HCT116 (cell line): ENCODE data around the gene HEATR5B.

Experiments
- CBX3 ChIP-seq: IDR thresholded peaks from 2 replicates; pipeline ENCODE4 v1.6.1; 2012; ENCODE audit warnings: low read depth
- CTCF ChIP-seq, 3 experiments: fragments of 200-600 bp in 1 of 3; sonication (generic) in 1 of 3; IDR thresholded peaks in 2 of 3; conservative IDR thresholded peaks in 1 of 3; 2 replicates each; pipeline ENCODE4 v1.5.1; 2012 to 2017; ENCODE audit warnings: low read depth in 2 of 3, low read length in 2 of 3, antibody characterized with exemption in 1 of 3, borderline replicate concordance in 1 of 3, control low read depth in 1 of 3, mild to moderate bottlenecking in 1 of 3, mixed read lengths in 1 of 3, mixed run types in 1 of 3, moderate library complexity in 1 of 3; ENCODE audit not compliant: insufficient read depth in 1 of 3
- EGR1 ChIP-seq: IDR thresholded peaks from 2 replicates; pipeline ENCODE4 v1.6.1; 2012; ENCODE audit warnings: low read depth
- EZH2 ChIP-seq: fragments of 200-600 bp; sonication (generic); IDR thresholded peaks from 2 replicates; pipeline ENCODE4 v1.6.1; 2017; ENCODE audit warnings: antibody characterized with exemption, mixed run types
- EZH2phosphoT487 ChIP-seq: fragments of 200-600 bp; IDR thresholded peaks from 2 replicates; pipeline ENCODE4 v1.6.1; 2018; ENCODE audit warnings: antibody characterized with exemption, borderline replicate concordance
- POLR2A ChIP-seq: IDR thresholded peaks from 2 replicates; pipeline ENCODE4 v1.7.0; 2011; ENCODE audit warnings: borderline replicate concordance; ENCODE audit not compliant: insufficient read depth, insufficient read length; ENCODE audit errors: extremely low read depth
- POLR2AphosphoS5 ChIP-seq: IDR thresholded peaks from 2 replicates; pipeline ENCODE4 v1.6.1; 2011; ENCODE audit warnings: mild to moderate bottlenecking, low read depth, low read length, moderate library complexity
- RAD21 ChIP-seq: IDR thresholded peaks from 2 replicates; pipeline ENCODE4 v1.6.1; 2012; ENCODE audit warnings: low read depth, mild to moderate bottlenecking
- SIN3A ChIP-seq: IDR thresholded peaks from 2 replicates; pipeline ENCODE4 v1.6.1; 2012; ENCODE audit warnings: low read depth
- YY1 ChIP-seq: IDR thresholded peaks from 2 replicates; pipeline ENCODE4 v1.6.1; 2011; ENCODE audit warnings: low read length, low read depth, moderate library complexity, mild to moderate bottlenecking; ENCODE audit not compliant: insufficient replicate concordance; ENCODE audit errors: extremely low read depth
- ZNF274 ChIP-seq: fragments of 200-500 bp; sonication (Bioruptor generic); IDR thresholded peaks from 2 replicates; pipeline ENCODE4 v1.6.1; 2014; ENCODE audit warnings: mild to moderate bottlenecking, low read depth, low read length, inconsistent platforms
- TF ChIP-seq, protein P1 (sequence below): IDR thresholded peaks from 2 replicates; pipeline ENCODE4 v1.6.1; 2012; ENCODE audit warnings: low read depth
- TF ChIP-seq, protein P2 (sequence below): IDR thresholded peaks from 2 replicates; pipeline ENCODE4 v1.6.1; 2012

DNA sequence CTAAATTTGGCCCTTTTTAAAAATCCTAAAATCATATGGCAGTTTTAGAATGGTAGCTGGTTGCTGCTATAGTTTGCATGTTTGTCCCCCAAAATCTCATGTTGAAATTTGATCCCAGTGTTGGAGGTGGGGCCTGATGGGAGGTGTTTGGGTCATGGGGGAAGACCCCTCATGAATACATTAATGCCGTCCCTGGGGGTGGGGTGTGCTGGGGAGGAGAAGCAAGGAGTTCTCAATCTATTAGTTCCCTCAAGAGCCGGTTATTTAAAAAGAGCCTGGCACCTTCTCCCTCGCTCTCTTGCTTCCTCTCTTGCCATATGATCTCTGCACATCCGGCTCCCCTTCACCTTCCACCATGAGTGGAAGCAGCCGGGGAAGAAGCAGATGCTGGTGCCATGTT is 21.0 kb upstream of the HEATR5B start:
- TF ChIP-seq CTCF (IDR thresholded peaks at IDR 0.05 in 2 of 3, conservative IDR thresholded peaks at IDR 0.05 in 1 of 3; ENCODE audit: borderline replicate concordance in 1 of 3, insufficient read depth in 1 of 3, low read depth in 2 of 3, low read length in 2 of 3) (no peak), CBX3 (no peak), SIN3A (no peak), EZH2 (no peak), POLR2AphosphoS5 (no peak), EZH2phosphoT487 (no peak), POLR2A (no peak), ZNF274 (no peak), EGR1 (no peak), YY1 (no peak), RAD21 (no peak)
- TF ChIP-seq, protein P1, sequence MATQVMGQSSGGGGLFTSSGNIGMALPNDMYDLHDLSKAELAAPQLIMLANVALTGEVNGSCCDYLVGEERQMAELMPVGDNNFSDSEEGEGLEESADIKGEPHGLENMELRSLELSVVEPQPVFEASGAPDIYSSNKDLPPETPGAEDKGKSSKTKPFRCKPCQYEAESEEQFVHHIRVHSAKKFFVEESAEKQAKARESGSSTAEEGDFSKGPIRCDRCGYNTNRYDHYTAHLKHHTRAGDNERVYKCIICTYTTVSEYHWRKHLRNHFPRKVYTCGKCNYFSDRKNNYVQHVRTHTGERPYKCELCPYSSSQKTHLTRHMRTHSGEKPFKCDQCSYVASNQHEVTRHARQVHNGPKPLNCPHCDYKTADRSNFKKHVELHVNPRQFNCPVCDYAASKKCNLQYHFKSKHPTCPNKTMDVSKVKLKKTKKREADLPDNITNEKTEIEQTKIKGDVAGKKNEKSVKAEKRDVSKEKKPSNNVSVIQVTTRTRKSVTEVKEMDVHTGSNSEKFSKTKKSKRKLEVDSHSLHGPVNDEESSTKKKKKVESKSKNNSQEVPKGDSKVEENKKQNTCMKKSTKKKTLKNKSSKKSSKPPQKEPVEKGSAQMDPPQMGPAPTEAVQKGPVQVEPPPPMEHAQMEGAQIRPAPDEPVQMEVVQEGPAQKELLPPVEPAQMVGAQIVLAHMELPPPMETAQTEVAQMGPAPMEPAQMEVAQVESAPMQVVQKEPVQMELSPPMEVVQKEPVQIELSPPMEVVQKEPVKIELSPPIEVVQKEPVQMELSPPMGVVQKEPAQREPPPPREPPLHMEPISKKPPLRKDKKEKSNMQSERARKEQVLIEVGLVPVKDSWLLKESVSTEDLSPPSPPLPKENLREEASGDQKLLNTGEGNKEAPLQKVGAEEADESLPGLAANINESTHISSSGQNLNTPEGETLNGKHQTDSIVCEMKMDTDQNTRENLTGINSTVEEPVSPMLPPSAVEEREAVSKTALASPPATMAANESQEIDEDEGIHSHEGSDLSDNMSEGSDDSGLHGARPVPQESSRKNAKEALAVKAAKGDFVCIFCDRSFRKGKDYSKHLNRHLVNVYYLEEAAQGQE: no peak
- TF ChIP-seq, protein P2, sequence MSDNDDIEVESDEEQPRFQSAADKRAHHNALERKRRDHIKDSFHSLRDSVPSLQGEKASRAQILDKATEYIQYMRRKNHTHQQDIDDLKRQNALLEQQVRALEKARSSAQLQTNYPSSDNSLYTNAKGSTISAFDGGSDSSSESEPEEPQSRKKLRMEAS: no peak
